HG03457 (cell line): Measurements from ENCODE around the gene LAMB2.

Source experiments
- ATAC-seq: cut with Tn5 transposase; IDR thresholded peaks from one replicate; pipeline ENCODE4 v1.9.1; 2021; ENCODE audit warnings: moderate number of reproducible peaks; ENCODE audit not compliant: unreplicated experiment

Gene LAMB2

DNA sequence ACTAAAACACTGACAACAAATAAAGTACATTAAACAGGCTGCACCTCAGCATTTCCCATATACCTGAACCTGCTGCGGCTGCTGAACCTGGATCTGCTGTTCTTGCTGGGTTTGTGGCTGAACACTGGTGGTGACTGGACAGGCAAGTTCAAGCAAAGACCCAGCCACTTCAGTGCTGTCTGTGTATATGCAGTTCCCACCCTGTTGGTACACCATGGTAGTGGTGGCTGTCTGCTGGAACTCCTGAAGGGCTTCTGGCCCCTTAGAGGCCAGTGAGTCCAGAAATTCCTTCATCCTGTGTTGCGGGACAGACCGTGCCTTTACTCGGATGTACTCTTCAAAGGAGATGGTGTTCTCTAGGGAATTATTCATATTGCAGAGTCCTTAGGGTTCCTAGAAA, 56.2 kb downstream of the LAMB2 start:
- no peak for ATAC-seq

GRCh38 chr3:49076116-49076515, 56.7 kb downstream of the LAMB2 start:
- no peak for ATAC-seq
